Colonic mucosa (tissue), 4 donors: ENCODE measurements around the gene COG6. TPM values are rescaled to one million over a fixed set of nuclear protein-coding genes. Genes with fewer than 3 reads are reported as not detected.

Source experiments
- DNase-seq: peaks from one replicate; pipeline ENCODE4 v3.0.0-alpha.2; 2020
- H3K27ac ChIP-seq: fragments of 200-600 bp; one replicate; pipeline ENCODE4 v1.8.0; 2021
- H3K27me3 ChIP-seq: fragments of 200-600 bp; one replicate; pipeline ENCODE4 v1.8.0; 2021
- H3K36me3 ChIP-seq: fragments of 200-600 bp; one replicate; pipeline ENCODE4 v1.8.0; 2021
- H3K4me1 ChIP-seq: fragments of 200-600 bp; one replicate; pipeline ENCODE4 v1.8.0; 2021; ENCODE audit warnings: mild to moderate bottlenecking
- H3K4me3 ChIP-seq: fragments of 200-600 bp; one replicate; pipeline ENCODE4 v1.8.0; 2021
- H3K9ac ChIP-seq, 2 donors: one replicate each; pipeline ENCODE4 v1.7.0; 2013; ENCODE audit warnings: control low read depth in 2 of 2, low read depth in 2 of 2, low read length in 2 of 2
- H3K9me3 ChIP-seq: fragments of 200-600 bp; one replicate; pipeline ENCODE4 v1.8.0; 2021
- intact Hi-C: fragments of 100-400 bp; cut with DNase I; formaldehyde crosslinking; loops from one replicate; pipeline ENCODE4 v1.14.1; 2022
- total RNA-seq, 2 donors: library from RNA; stranded (reverse); fragmentation: NEBNext Ultra II Directional in 1 of 2; extraction: Animal tissue kit (Norgen Biotek cat#: 25700) in 1 of 2; gene quantifications; one replicate each; pipeline ENCODE4 v1.2.1, GENCODE V29; 2021
- TF ChIP-seq, protein P1 (sequence below): fragments of 200-600 bp; IDR thresholded peaks from one replicate; pipeline ENCODE4 v1.8.0; 2022; ENCODE audit warnings: antibody characterized with exemption, mild to moderate bottlenecking
- donor health status: healthy.
- donor health status: DM: no; HTN: no; CAD: no.
- donor health status: DM: no; HTN: no; CAD: no.

Gene COG6
- total RNA-seq: 10 to 100 TPM; 31.9 to 37.0 TPM

DNA sequence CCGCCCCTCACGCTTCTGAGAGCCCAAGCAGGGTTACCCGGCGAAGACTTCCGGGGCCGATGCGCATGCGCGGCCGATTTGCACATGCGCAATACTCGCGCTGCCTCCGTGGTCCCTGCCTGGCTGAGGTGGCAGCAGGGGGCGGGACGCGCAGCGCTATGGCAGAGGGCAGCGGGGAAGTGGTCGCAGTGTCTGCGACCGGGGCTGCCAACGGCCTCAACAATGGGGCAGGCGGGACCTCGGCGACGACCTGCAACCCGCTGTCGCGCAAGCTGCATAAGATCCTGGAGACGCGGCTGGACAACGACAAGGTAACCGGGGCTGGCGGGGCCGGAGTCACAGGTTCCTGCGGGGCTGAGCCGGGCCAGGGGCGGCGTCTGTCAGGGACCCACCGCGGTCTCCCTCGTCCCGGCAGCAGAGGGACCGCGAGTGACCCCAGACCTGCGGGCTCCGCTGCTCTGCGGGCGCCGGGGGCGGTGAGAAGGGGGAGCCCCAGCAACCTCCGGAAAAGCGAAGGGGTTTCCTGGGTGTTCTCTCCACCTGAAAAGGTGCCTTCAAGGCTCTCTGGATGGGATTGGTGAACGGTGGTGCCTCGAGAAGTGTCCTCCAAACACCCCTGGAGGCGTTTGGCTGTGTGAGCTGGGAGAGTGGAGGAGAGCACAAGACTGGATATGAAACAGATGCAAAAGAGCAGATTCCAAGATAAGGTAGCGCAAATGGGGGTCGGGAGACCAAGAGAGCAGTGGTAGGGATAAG, at the start of gene COG6:
Gene COG6 (plus strand): TSS at position 94 of the 756 bp plus-strand sequence. CDS start 65 bp downstream, at position 159.
- TF ChIP-seq, protein P1, sequence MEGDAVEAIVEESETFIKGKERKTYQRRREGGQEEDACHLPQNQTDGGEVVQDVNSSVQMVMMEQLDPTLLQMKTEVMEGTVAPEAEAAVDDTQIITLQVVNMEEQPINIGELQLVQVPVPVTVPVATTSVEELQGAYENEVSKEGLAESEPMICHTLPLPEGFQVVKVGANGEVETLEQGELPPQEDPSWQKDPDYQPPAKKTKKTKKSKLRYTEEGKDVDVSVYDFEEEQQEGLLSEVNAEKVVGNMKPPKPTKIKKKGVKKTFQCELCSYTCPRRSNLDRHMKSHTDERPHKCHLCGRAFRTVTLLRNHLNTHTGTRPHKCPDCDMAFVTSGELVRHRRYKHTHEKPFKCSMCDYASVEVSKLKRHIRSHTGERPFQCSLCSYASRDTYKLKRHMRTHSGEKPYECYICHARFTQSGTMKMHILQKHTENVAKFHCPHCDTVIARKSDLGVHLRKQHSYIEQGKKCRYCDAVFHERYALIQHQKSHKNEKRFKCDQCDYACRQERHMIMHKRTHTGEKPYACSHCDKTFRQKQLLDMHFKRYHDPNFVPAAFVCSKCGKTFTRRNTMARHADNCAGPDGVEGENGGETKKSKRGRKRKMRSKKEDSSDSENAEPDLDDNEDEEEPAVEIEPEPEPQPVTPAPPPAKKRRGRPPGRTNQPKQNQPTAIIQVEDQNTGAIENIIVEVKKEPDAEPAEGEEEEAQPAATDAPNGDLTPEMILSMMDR: no peak
- no peaks in the 10 kb centered on the region for H3K27me3 ChIP-seq
- intact Hi-C loops: no loop called here
- peak within 1 kb of the TSS; percentile 38 for H3K27ac ChIP-seq
- DNase-seq: peak; percentile 94
- no peaks in the 10 kb centered on the region for H3K36me3 ChIP-seq
- peak within 1 kb of the TSS; percentile 98 for H3K4me3 ChIP-seq
- peak within 1 kb of the TSS; percentile 85 to 96 for H3K9ac ChIP-seq
- no peaks in the 10 kb centered on the region for H3K4me1 ChIP-seq
- no peaks in the 10 kb centered on the region for H3K9me3 ChIP-seq

DNA sequence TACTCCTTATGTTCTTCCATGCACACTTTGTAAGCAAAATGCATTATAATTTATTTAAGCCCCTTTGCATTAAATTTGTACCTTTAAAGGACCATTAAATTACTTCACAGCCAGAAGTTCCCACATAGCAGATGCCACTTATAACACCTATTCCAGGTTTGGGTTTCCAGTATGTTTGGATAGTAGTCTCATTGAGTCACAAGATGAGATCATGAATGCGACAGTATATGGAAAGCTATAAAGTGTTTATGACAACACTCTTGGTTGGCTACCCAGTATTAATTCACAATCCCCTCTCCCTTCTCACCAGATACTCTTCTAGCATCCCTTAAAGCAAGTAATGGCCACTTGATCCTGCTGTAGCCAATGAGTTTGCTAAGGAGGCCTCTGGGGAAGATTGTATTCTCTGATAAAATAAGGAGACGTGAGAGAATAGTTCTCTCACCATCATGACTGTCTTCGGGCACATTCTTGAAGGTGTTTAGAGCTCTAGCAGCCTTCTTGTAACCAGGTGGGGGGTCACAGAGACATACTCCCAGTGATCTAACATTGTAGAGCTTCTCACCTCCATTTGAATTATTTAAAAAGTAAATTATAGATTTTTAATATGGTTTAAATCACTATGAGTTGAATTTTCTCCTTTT, 49.7 kb upstream of the COG6 start:
- H3K36me3 ChIP-seq: no peaks in the 10 kb centered on the region
- intact Hi-C loops: loop anchor here (10.0 kb wide), 1 partner anchor 191 kb away; no protein-coding TSS in a partner anchor
- no peaks in the 10 kb centered on the region for H3K4me1 ChIP-seq
- no peaks in the 10 kb centered on the region for H3K9me3 ChIP-seq
- DNase-seq: no peak
- TF ChIP-seq, protein P1: no peak
- H3K9ac ChIP-seq: no peak overlapping the region
- no peak overlapping the region for H3K4me3 ChIP-seq
- H3K27me3 ChIP-seq: peaks cover 8% of the 10 kb centered on the region
- H3K27ac ChIP-seq: no peak overlapping the region

DNA sequence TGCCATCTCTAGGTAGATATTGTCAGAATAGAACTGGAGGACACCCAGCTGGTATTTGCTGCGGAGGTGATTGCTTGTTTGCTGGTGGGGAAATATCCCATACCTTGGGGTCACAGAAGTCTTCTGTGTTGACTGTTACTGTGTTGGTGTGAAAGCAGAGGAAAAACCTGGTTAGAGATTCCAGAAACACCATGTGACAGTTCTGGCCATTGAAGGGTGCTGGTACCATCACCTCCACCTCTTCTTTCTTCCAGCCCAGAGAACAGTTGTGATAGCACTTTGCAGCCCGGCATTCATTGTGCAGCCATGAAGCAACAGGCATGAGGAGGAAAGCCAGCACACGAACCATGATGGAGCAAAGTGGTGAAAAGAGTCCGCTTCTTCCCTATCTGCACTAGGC, 47.6 kb upstream of the COG6 start:
- intact Hi-C loops: loop anchor here (10.0 kb wide), 1 partner anchor 193 kb away; no protein-coding TSS in a partner anchor
- no peak for DNase-seq
- no peak overlapping the region for H3K9ac ChIP-seq
- no peak overlapping the region for H3K27ac ChIP-seq
- H3K27me3 ChIP-seq: peaks cover 1% of the 10 kb centered on the region
- H3K36me3 ChIP-seq: no peaks in the 10 kb centered on the region
- H3K9me3 ChIP-seq: no peaks in the 10 kb centered on the region
- TF ChIP-seq, protein P1: no peak
- H3K4me3 ChIP-seq: no peak overlapping the region
- no peaks in the 10 kb centered on the region for H3K4me1 ChIP-seq

DNA sequence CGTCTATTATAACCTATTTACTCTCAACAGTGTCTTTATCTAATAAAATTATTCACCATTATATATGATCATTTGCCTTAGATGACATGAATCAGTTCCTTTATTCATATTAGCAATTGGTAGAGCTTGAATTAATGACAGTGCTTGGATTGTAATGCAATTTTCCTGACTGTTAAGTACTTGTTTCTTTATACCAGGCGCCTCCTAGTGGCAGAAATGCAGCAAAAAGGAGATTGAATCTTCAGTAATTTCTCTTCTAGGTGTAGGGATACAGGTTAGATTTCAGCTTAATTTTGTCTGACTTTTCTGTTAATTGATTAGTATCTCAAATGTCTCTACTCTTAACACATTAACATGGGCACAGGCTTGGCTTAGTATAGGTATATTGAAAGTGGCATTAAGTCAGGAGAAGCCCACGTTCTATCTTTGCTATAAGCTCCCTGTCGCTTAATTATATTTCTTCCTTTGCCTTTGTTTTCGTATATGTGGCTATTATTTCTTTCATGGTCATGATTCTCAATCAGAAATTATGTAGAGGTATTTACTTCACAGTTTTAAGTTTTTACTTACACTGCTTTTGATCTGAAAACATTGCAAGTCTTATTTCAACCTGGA, 43.3 kb upstream of the COG6 start:
- peak; percentile 77 for DNase-seq
- intact Hi-C loops: loop anchor here (5.0 kb wide), 1 partner anchor 560 kb away; no protein-coding TSS in a partner anchor
- TF ChIP-seq, protein P1: peak; percentile 73

DNA sequence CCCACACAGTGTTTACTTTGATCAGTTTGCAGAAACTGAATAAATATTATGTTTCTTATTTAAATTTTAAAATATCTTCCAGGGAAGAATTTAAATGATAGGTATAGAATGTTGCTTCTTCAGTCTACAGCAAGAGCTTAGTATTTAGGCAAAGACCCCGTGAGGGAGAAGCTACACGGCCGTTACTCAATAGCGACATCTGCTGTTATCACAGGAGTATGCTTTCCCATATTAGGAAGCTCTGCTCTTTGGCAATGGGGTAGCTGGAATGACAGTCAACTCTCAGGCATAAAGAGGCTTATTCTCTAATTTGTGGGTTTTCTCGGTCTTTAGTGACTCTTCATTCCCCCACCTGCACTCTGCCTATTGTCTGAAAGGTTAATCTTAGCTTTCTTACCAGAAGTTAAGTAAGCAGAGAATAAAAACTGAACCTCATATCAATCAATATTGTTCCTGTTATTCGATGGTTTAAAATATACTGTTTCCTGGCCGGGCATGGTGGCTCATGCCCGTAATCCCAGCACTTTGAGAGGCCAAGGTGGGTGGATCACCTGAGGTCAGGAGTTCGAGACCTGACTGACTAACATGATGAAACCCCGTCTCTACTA, 39.3 kb upstream of the COG6 start:
- no peak overlapping the region for H3K27ac ChIP-seq
- no peak overlapping the region for H3K9ac ChIP-seq
- DNase-seq: peak; percentile 49
- no peaks in the 10 kb centered on the region for H3K27me3 ChIP-seq
- H3K9me3 ChIP-seq: no peaks in the 10 kb centered on the region
- no peak overlapping the region for H3K4me3 ChIP-seq
- TF ChIP-seq, protein P1: peak; percentile 78
- no peaks in the 10 kb centered on the region for H3K4me1 ChIP-seq
- H3K36me3 ChIP-seq: no peaks in the 10 kb centered on the region
- intact Hi-C loops: loop anchor here (2.0 to 5.0 kb wide), 2 partner anchors 341 to 469 kb away; no protein-coding TSS in a partner anchor

More for the DNA sequence above, 43.3 kb upstream of the COG6 start:
- no peak overlapping the region for H3K4me3 ChIP-seq
- H3K27ac ChIP-seq: no peak overlapping the region
- no peaks in the 10 kb centered on the region for H3K36me3 ChIP-seq
- no peaks in the 10 kb centered on the region for H3K9me3 ChIP-seq
- H3K4me1 ChIP-seq: no peaks in the 10 kb centered on the region
- no peak overlapping the region for H3K9ac ChIP-seq
- no peaks in the 10 kb centered on the region for H3K27me3 ChIP-seq
